SU-DHL-6 (cell line): ENCODE measurements around the gene PHOSPHO2.

ENCODE experiments used
- H2AFZ ChIP-seq: fragments of 200-600 bp; sonication (generic); 2 replicates; pipeline ENCODE4 v1.6.1; 2014; ENCODE audit warnings: low read depth, mild to moderate bottlenecking, moderate library complexity, mixed read lengths, antibody characterized with exemption, low read length; ENCODE audit not compliant: severe bottlenecking
- H3F3A ChIP-seq: fragments of 200-600 bp; shearing (Covaris generic); 2 replicates; pipeline ENCODE4 v1.6.0; 2016; ENCODE audit warnings: antibody characterized with exemption, mild to moderate bottlenecking; ENCODE audit not compliant: insufficient read depth
- H3K27ac ChIP-seq: fragments of 200-600 bp; sonication (generic); 2 replicates; pipeline ENCODE4 v1.5.1; 2016; ENCODE audit warnings: low read depth, mild to moderate bottlenecking, low read length, moderate library complexity, mixed read lengths
- H3K27me3 ChIP-seq: fragments of 200-600 bp; sonication (generic), shearing (Covaris generic); 2 replicates; pipeline ENCODE4 v1.6.0; 2014; ENCODE audit warnings: mild to moderate bottlenecking, low read length
- H3K36me3 ChIP-seq: fragments of 200-600 bp; sonication (generic); 2 replicates; pipeline ENCODE4 v1.6.1; 2014; ENCODE audit warnings: mild to moderate bottlenecking, low read length, mixed read lengths
- H3K4me2 ChIP-seq: fragments of 300-600, 200-600 bp; shearing (Covaris generic), sonication (generic); 2 replicates; pipeline ENCODE4 v1.6.0; 2014; ENCODE audit warnings: low read length, low read depth, mild to moderate bottlenecking; ENCODE audit not compliant: poor library complexity, severe bottlenecking
- H3K4me3 ChIP-seq: fragments of 200-600 bp; sonication (generic); 2 replicates; pipeline ENCODE4 v1.5.1; 2014; ENCODE audit warnings: antibody characterized with exemption, low read length, mild to moderate bottlenecking, mixed read lengths; ENCODE audit not compliant: insufficient read depth, poor library complexity, severe bottlenecking
- H3K79me2 ChIP-seq: fragments of 200-600 bp; sonication (generic); 2 replicates; pipeline ENCODE4 v1.6.1; 2014; ENCODE audit warnings: mild to moderate bottlenecking, low read length, moderate library complexity; ENCODE audit not compliant: insufficient read depth
- H3K9ac ChIP-seq: fragments of 200-600 bp; sonication (generic); 2 replicates; pipeline ENCODE4 v1.7.0; 2014; ENCODE audit warnings: mild to moderate bottlenecking, low read length
- H3K9me2 ChIP-seq: fragments of 200-600 bp; sonication (generic); replicated peaks from 2 replicates; pipeline ENCODE4 v1.6.1; 2014; ENCODE audit warnings: low read length; ENCODE audit not compliant: insufficient read depth
- H3K9me3 ChIP-seq: fragments of 200-600 bp; sonication (generic); 2 replicates; pipeline ENCODE4 v1.6.1; 2014; ENCODE audit warnings: low read length, mixed read lengths; ENCODE audit not compliant: insufficient read depth
- H4K20me1 ChIP-seq: fragments of 200-600 bp; sonication (generic); 2 replicates; pipeline ENCODE4 v1.6.1; 2014; ENCODE audit warnings: low read depth, mild to moderate bottlenecking, antibody characterized with exemption, low read length, moderate library complexity, mixed read lengths
- EZH2phosphoT487 ChIP-seq: fragments of 200-600 bp; sonication (generic), shearing (Covaris generic); conservative IDR thresholded peaks from 2 replicates; pipeline ENCODE4 v1.6.1; 2018; ENCODE audit warnings: mild to moderate bottlenecking, antibody characterized with exemption, low read length, moderate library complexity, mixed read lengths
- TF ChIP-seq, protein P1 (sequence below): fragments of 200-600 bp; sonication (generic); IDR thresholded peaks from one replicate; pipeline ENCODE4 v1.5.1; 2017; ENCODE audit warnings: antibody characterized with exemption, mild to moderate bottlenecking, low read length, moderate library complexity; ENCODE audit not compliant: insufficient read depth, poor library complexity, severe bottlenecking

Gene PHOSPHO2

DNA sequence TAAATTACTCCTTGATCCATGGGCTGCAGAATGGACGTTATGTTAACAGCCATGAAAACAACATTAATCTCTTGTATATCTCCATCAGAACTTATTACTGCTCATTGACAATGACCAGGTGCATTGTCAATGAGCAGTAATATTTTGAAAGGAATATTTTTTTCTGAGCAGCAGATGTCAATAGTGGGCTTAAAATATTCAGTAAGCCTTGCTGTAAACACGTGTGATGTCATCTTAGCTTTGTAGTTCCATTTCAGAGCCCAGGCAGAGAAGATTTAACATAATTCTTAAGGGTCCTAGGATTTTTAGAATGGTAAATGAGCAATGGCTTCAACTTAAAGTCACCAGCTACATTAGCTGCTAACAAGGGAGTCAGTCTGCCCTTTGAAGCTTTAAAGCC, 26.7 kb upstream of the PHOSPHO2 start:
- Histone ChIP-seq H3K36me3 (no peaks in the 10 kb centered on the region), H3F3A (no peaks in the 10 kb centered on the region), H4K20me1 (no peaks in the 10 kb centered on the region), H3K4me2 (no peak overlapping the region), H3K9ac (no peak overlapping the region), H3K4me3 (no peak overlapping the region), H3K27ac (no peak overlapping the region), H3K9me2 (no peaks in the 10 kb centered on the region), H2AFZ (no peak overlapping the region), H3K79me2 (no peaks in the 10 kb centered on the region), H3K9me3 (no peaks in the 10 kb centered on the region), H3K27me3 (no peaks in the 10 kb centered on the region)
- TF ChIP-seq, protein P1, sequence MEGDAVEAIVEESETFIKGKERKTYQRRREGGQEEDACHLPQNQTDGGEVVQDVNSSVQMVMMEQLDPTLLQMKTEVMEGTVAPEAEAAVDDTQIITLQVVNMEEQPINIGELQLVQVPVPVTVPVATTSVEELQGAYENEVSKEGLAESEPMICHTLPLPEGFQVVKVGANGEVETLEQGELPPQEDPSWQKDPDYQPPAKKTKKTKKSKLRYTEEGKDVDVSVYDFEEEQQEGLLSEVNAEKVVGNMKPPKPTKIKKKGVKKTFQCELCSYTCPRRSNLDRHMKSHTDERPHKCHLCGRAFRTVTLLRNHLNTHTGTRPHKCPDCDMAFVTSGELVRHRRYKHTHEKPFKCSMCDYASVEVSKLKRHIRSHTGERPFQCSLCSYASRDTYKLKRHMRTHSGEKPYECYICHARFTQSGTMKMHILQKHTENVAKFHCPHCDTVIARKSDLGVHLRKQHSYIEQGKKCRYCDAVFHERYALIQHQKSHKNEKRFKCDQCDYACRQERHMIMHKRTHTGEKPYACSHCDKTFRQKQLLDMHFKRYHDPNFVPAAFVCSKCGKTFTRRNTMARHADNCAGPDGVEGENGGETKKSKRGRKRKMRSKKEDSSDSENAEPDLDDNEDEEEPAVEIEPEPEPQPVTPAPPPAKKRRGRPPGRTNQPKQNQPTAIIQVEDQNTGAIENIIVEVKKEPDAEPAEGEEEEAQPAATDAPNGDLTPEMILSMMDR = no peak
- TF ChIP-seq EZH2phosphoT487 = no peak

DNA sequence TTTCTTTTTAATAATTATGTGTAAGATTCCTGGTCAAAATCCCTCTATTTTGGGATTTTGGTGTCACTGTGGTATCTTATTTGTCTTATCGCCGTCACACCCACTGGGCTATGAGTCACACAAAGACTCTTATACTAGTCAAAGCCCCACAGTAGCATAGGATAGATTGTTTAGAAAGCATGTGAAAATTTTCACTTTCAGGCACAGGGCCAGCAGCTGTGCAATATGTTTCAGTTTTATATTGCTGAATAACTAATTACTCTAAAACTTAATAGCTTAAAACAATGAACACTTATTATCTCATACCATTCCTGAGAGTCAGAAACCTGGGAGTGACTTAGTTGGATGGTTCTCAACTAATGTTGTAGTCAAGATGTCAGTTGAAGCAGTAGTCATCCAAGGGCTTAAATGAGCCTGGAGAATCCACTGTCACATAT, 24.0 kb upstream of the PHOSPHO2 start:
- Histone ChIP-seq H3K27ac (no peak overlapping the region), H2AFZ (no peak overlapping the region), H3K9ac (no peak overlapping the region), H3K79me2 (no peaks in the 10 kb centered on the region), H3K9me3 (no peaks in the 10 kb centered on the region), H3F3A (no peaks in the 10 kb centered on the region), H4K20me1 (no peaks in the 10 kb centered on the region), H3K36me3 (no peaks in the 10 kb centered on the region), H3K9me2 (no peaks in the 10 kb centered on the region), H3K4me3 (no peak overlapping the region), H3K27me3 (no peaks in the 10 kb centered on the region), H3K4me2 (no peak overlapping the region)
- TF ChIP-seq EZH2phosphoT487 = no peak
- TF ChIP-seq, protein P1 = no peak

DNA sequence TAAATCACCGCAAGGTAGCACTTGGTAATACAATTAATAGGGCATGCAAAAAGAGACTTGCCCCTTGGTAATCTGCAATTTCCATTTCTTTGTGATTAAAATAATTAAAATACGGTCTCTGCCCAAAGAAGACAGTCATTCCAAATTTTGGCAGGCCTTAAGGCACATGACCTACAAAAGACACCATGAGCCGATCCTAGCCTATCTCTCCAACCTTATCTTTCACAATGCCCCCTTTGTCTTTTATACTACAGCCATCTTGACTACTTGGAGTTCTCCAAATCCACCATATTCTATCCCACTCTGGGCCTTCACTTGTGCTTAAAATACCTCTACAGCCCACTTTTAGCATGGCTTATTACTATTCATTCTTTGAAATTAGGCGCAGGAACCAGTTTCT, 23.3 kb upstream of the PHOSPHO2 start:
- no peak overlapping the region for H3K4me2 ChIP-seq
- H3K27ac ChIP-seq = no peak overlapping the region
- no peaks in the 10 kb centered on the region for H3K36me3 ChIP-seq

More for the DNA sequence above, 23.3 kb upstream of the PHOSPHO2 start:
- TF ChIP-seq, protein P1 = no peak
- no peak for TF ChIP-seq EZH2phosphoT487
- Histone ChIP-seq H3K9me3 (no peaks in the 10 kb centered on the region), H4K20me1 (no peaks in the 10 kb centered on the region), H3K9ac (no peak overlapping the region), H3K9me2 (no peaks in the 10 kb centered on the region), H3K27me3 (no peaks in the 10 kb centered on the region), H3F3A (no peaks in the 10 kb centered on the region), H3K79me2 (no peaks in the 10 kb centered on the region), H2AFZ (no peak overlapping the region), H3K4me3 (no peak overlapping the region)
